GM12878 (cell line): ENCODE measurements around the gene CDK17. TPM values are rescaled to one million over a fixed set of nuclear protein-coding genes. Genes with fewer than 3 reads are reported as not detected.

ENCODE experiments used
- ATAC-seq: fragments of 200-7000 bp; cut with Tn5 transposase; 3 replicates; pipeline ENCODE4 v1.9.1; 2020; ENCODE audit warnings: mild to moderate bottlenecking, moderate library complexity
- BruUV-seq: library from RNA; stranded (reverse); fragments of 400-500 nt; replicated peaks from 2 replicates; lab custom pipeline; 2021; lab: Mats Ljungman, UMichigan
- CTCF ChIA-PET: fragments of 300-600 bp; sonication (Branson Sonifier 250); formaldehyde crosslinking; extraction: SDS; loops from one replicate; lab custom pipeline; 2021; ENCODE audit warnings: inconsistent platforms; lab: Yijun Ruan, JAX
- POLR2A ChIA-PET: fragments of 350-600 bp; formaldehyde crosslinking; extraction: SDS; loops from one replicate; lab custom pipeline; 2021; ENCODE audit warnings: inconsistent platforms; lab: Charles Lee
- RAD21 ChIA-PET: fragments of 300-600 bp; sonication (Branson Sonifier 250); formaldehyde crosslinking; loops from one replicate; lab custom pipeline; 2023; ENCODE audit warnings: antibody characterized with exemption; ENCODE audit not compliant: unreplicated experiment; lab: Charles Lee
- SMC1A ChIA-PET: fragments of 300-600 bp; sonication (Branson Sonifier 250); formaldehyde crosslinking; loops from one replicate; lab custom pipeline; 2023; ENCODE audit not compliant: unreplicated experiment, uncharacterized antibody; lab: Charles Lee
- DNase-seq: peaks from one replicate; pipeline ENCODE4 v3.0.0-alpha.2; 2011; ENCODE audit warnings: low read depth, low spot score
- FAIRE-seq: peaks from 3 replicates; lab custom pipeline; 2011; peaks lifted over from hg19 to GRCh38; lab: Jason Lieb, UNC
- H2AFZ ChIP-seq: 2 replicates; pipeline ENCODE4 v1.6.0; 2011; ENCODE audit warnings: low read depth, low read length, control low read depth; ENCODE audit not compliant: control insufficient read depth
- H3K27ac ChIP-seq: 2 replicates; pipeline ENCODE4 v1.5.1; 2011; ENCODE audit warnings: control low read depth; ENCODE audit not compliant: control insufficient read depth, insufficient read depth
- H3K27me3 ChIP-seq, 2 experiments: replicated peaks in 1 of 2; 2 replicates each; pipeline versions ENCODE4 v1.6.0 to v1.6.1; 2011; ENCODE audit warnings: low read length in 1 of 2; ENCODE audit not compliant: control insufficient read depth in 2 of 2, insufficient read depth in 2 of 2
- H3K36me3 ChIP-seq, 2 experiments: 2 replicates each; pipeline ENCODE4 v1.5.1; 2011; ENCODE audit warnings: low read length in 1 of 2; ENCODE audit not compliant: control insufficient read depth in 2 of 2, insufficient read depth in 2 of 2
- H3K4me1 ChIP-seq: 2 replicates; pipeline ENCODE4 v1.6.1; 2011; ENCODE audit warnings: mild to moderate bottlenecking, low read length, moderate library complexity, mixed read lengths; ENCODE audit not compliant: control insufficient read depth, insufficient read depth
- H3K4me2 ChIP-seq: 2 replicates; pipeline ENCODE4 v1.6.0; 2011; ENCODE audit warnings: control low read depth; ENCODE audit not compliant: control insufficient read depth, insufficient read depth
- H3K4me3 ChIP-seq: fragments of 200-600 bp; sonication (generic); 2 replicates; pipeline ENCODE4 v1.5.1; 2016
- H3K79me2 ChIP-seq: 2 replicates; pipeline ENCODE4 v1.6.0; 2011; ENCODE audit warnings: low read length; ENCODE audit not compliant: control insufficient read depth, insufficient read depth
- H3K9ac ChIP-seq: 2 replicates; pipeline ENCODE4 v1.8.0; 2011; ENCODE audit warnings: low read length, control low read depth, mixed read lengths; ENCODE audit not compliant: control insufficient read depth, insufficient read depth
- H3K9me3 ChIP-seq: replicated peaks from 3 replicates; pipeline ENCODE4 v1.5.1; 2011; ENCODE audit warnings: mild to moderate bottlenecking, low read length; ENCODE audit not compliant: control insufficient read depth, insufficient read depth
- H4K20me1 ChIP-seq: 2 replicates; pipeline ENCODE4 v1.6.0; 2011; ENCODE audit not compliant: control insufficient read depth, insufficient read depth
- EZH2 ChIP-seq: IDR thresholded peaks from 2 replicates; pipeline ENCODE4 v1.6.1; 2012; ENCODE audit warnings: low read depth, mild to moderate bottlenecking, control low read depth, inconsistent platforms, low read length, borderline replicate concordance; ENCODE audit not compliant: control insufficient read depth
- SIN3A ChIP-seq: IDR thresholded peaks from 2 replicates; pipeline ENCODE4 v1.6.1; 2012; ENCODE audit warnings: low read depth, low read length, improper control_type of control experiment
- TARDBP ChIP-seq: IDR thresholded peaks from 2 replicates; pipeline ENCODE4 v1.6.1; 2016; ENCODE audit warnings: borderline replicate concordance
- in situ Hi-C: fragments of 300-500 bp; cut with MboI; formaldehyde crosslinking; loops from 9 replicates; pipeline ENCODE4 v1.14.3; 2018; ENCODE audit warnings: mixed read lengths
- intact Hi-C: fragments of 100-400 bp; cut with micrococcal nuclease; formaldehyde crosslinking; loops from one replicate; pipeline ENCODE4 v1.14.2; 2022; ENCODE audit not compliant: unreplicated experiment
- polyA plus RNA-seq, 11 experiments: library from polyadenylated mRNA; depleted of rRNA in 4 of 11; unstranded in 6 of 11; stranded (reverse) in 5 of 11; fragments of >200 nt; fragmentation: Nextera tagmentation in 4 of 11; fragmentation: Illumina TruSeq in 1 of 11; extraction: Ambion mirVana in 4 of 11; extraction: Trizol in 1 of 11; gene quantifications; 1 replicate in 1 of 11; 2 replicates in 10 of 11; pipeline versions ENCODE4 v1.2.1 to v1.2.3, GENCODE V29; 2011 to 2016; ENCODE audit warnings: inconsistent platforms in 2 of 11, missing spikeins in 2 of 11, low read depth in 1 of 11
- total RNA-seq, 4 experiments: library from RNA; depleted of rRNA in 3 of 4; stranded (reverse); fragments of >200 nt in 3 of 4; fragmentation: Illumina TruSeq in 1 of 4; extraction: Trizol in 1 of 4; gene quantifications; 2 replicates each; pipeline versions ENCODE4 v1.2.1 to v1.2.3, GENCODE V29; 2013 to 2021
- TF ChIP-seq, protein P1 (sequence below): fragments of 150-350 bp; IDR thresholded peaks from 2 replicates; pipeline ENCODE4 v1.6.1; 2016; ENCODE audit warnings: low read depth, low read length

CDK17 gene
- total and polyA plus RNA-seq, 10 of the 15 experiments (the other 5 are each of a cell fraction or from before 2014, with no cell fraction given) = 5.6 to 45.6 (median 18.3) TPM

DNA sequence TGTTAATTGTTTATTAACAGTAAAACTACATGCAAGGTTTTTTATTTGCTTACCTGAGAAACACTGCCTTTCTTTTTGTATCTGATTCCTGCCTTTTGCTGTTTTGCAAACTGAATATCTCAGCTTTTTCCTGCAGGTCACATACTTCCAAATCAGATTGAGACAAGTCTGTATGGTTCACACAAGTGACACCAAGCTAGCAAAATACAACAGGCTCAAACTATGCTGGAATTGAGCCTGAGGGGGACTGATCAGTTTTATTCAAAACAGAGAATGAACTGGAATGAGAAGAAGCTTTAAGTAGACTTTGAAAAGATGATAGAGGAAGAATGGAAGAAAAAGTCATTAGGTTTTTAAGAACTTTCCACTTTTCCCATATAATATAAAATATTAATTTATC is 12.2 kb upstream of the CDK17 start:
- BruUV-seq = no TSS peak
- SMC1A ChIA-PET = interaction anchor here (0.7 to 1.7 kb wide), 4 partner anchors 34 to 214 kb away, joined by 3 to 5 read pairs (median 4); partner anchors contain the start of gene CFAP54
- FAIRE-seq = no peak
- ATAC-seq = no peak
- no peak for TF ChIP-seq EZH2
- TF ChIP-seq, protein P1, sequence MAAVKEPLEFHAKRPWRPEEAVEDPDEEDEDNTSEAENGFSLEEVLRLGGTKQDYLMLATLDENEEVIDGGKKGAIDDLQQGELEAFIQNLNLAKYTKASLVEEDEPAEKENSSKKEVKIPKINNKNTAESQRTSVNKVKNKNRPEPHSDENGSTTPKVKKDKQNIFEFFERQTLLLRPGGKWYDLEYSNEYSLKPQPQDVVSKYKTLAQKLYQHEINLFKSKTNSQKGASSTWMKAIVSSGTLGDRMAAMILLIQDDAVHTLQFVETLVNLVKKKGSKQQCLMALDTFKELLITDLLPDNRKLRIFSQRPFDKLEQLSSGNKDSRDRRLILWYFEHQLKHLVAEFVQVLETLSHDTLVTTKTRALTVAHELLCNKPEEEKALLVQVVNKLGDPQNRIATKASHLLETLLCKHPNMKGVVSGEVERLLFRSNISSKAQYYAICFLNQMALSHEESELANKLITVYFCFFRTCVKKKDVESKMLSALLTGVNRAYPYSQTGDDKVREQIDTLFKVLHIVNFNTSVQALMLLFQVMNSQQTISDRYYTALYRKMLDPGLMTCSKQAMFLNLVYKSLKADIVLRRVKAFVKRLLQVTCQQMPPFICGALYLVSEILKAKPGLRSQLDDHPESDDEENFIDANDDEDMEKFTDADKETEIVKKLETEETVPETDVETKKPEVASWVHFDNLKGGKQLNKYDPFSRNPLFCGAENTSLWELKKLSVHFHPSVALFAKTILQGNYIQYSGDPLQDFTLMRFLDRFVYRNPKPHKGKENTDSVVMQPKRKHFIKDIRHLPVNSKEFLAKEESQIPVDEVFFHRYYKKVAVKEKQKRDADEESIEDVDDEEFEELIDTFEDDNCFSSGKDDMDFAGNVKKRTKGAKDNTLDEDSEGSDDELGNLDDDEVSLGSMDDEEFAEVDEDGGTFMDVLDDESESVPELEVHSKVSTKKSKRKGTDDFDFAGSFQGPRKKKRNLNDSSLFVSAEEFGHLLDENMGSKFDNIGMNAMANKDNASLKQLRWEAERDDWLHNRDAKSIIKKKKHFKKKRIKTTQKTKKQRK = no peak
- TF ChIP-seq SIN3A = no peak
- no peak for TF ChIP-seq TARDBP
- no peaks in the 10 kb centered on the region for H3K27me3 ChIP-seq
- H3K27ac ChIP-seq = no peak overlapping the region
- CTCF ChIA-PET = interaction anchor here (0.6 to 1.5 kb wide), 5 partner anchors 8 to 104 kb away, joined by 3 to 4 read pairs (median 3); no protein-coding TSS in a partner anchor
- H3K4me3 ChIP-seq = no peak overlapping the region
- H3K9ac ChIP-seq = no peak overlapping the region
- H3K36me3 ChIP-seq = no peaks in the 10 kb centered on the region
- no peaks in the 10 kb centered on the region for H3K79me2 ChIP-seq
- RAD21 ChIA-PET = no interaction called here
- no peaks in the 10 kb centered on the region for H3K9me3 ChIP-seq
- POLR2A ChIA-PET = interaction anchor here (0.5 kb wide), 1 partner anchor 234 kb away, joined by 7 read pairs; no protein-coding TSS in a partner anchor
- in situ Hi-C loops (no loop called here), intact Hi-C loops (no loop called here)
- H3K4me2 ChIP-seq = no peak overlapping the region
- no peak for DNase-seq
- H3K4me1 ChIP-seq = peaks cover 6% of the 10 kb centered on the region
- H4K20me1 ChIP-seq = no peaks in the 10 kb centered on the region
- H2AFZ ChIP-seq = no peak overlapping the region
